ENCODE data around the gene SMYD3.

GRCh38 chr1:246398126-246398813 lies 108.8 kb downstream of the SMYD3 start:
- TF ChIP-seq YY1 (IDR thresholded peaks at IDR 0.05; ENCODE audit: insufficient read depth, insufficient read length): no peak
- TF ChIP-seq ZNF274 (IDR thresholded peaks at IDR 0.05; ENCODE audit: low read depth, low read length): no peak
